DND-41 (cell line): ENCODE measurements around the gene PELI2.

Experiments used
- EZH2 ChIP-seq: IDR thresholded peaks from 3 replicates; pipeline ENCODE4 v1.6.1; 2012; ENCODE audit warnings: borderline replicate concordance, low read depth, mild to moderate bottlenecking, moderate library complexity, low read length, inconsistent platforms; ENCODE audit not compliant: severe bottlenecking
- TF ChIP-seq, protein P1 (sequence below): IDR thresholded peaks from 2 replicates; pipeline ENCODE4 v1.5.1; 2012; ENCODE audit warnings: borderline replicate concordance, low read length, moderate library complexity, mild to moderate bottlenecking; ENCODE audit not compliant: poor library complexity, severe bottlenecking; ENCODE audit errors: extremely low read depth

DNA sequence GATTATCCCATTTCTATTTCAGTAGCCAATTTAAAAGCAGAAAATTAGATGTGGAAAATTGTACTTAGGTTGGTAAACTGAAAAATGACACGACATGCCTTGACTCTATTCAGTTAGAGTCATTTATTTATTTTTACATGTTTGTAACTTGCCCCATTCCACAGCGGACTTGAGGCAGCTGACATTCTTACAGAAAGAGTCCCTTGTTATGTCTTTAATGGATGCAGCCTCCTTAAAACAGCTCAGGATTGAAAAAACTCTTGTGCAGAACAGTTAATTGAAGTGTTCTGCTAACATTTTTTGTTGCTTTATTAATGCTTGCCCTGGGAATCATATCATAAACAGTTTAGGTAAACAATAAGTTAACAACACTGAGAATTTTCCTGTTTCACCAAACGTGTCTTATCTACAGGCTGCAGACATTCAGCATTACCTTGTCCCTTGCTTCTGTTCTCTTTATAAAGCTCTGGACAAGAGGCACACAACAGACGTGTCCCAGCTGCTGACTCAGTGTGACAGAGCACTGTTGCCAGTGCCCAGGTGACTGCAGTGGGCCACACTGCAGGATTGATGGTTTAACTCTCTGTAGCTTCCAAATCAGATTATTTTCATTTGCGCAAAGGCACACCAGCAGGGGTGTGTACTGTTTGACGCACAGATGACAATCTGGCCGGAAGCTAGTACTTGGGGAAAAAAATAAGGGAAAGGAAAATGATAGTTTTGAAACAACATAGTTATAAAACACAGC is 101.6 kb downstream of the PELI2 start:
- TF ChIP-seq, protein P1, sequence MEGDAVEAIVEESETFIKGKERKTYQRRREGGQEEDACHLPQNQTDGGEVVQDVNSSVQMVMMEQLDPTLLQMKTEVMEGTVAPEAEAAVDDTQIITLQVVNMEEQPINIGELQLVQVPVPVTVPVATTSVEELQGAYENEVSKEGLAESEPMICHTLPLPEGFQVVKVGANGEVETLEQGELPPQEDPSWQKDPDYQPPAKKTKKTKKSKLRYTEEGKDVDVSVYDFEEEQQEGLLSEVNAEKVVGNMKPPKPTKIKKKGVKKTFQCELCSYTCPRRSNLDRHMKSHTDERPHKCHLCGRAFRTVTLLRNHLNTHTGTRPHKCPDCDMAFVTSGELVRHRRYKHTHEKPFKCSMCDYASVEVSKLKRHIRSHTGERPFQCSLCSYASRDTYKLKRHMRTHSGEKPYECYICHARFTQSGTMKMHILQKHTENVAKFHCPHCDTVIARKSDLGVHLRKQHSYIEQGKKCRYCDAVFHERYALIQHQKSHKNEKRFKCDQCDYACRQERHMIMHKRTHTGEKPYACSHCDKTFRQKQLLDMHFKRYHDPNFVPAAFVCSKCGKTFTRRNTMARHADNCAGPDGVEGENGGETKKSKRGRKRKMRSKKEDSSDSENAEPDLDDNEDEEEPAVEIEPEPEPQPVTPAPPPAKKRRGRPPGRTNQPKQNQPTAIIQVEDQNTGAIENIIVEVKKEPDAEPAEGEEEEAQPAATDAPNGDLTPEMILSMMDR: no peak
- TF ChIP-seq EZH2: no peak
